ENCODE measurements around the gene LRRC56. TPM values are rescaled to one million over a fixed set of nuclear protein-coding genes. Genes with fewer than 3 reads are reported as not detected.

The LRRC56 gene
- total and polyA plus RNA-seq, 2 donors from 2014 or later = 1.2 to 7.7 TPM

DNA sequence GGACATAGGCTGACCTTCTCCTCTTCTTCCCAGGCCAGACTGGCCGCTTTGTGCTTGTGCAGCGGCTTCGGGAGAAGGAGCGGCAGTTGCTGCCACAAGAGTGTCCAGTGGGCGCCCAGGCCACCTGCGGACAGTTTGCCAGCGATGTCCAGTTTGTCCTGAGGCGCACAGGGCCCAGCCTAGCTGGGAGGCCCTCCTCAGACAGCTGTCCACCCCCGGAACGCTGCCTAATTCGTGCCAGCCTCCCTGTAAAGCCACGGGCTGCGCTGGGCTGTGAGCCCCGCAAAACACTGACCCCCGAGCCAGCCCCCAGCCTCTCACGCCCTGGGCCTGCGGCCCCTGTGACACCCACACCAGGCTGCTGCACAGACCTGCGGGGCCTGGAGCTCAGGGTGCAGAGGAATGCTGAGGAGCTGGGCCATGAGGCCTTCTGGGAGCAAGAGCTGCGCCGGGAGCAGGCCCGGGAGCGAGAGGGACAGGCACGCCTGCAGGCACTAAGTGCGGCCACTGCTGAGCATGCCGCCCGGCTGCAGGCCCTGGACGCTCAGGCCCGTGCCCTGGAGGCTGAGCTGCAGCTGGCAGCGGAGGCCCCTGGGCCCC, 24.8 kb downstream of the LRRC56 start:
- Histone ChIP-seq H3K9me3 (ENCODE audit: control insufficient read depth in 2 of 3, insufficient read depth in 1 of 3, low read length in 3 of 3) (no peaks in the 10 kb centered on the region), H3K4me1 (ENCODE audit: control insufficient read depth in 2 of 3, insufficient read depth in 2 of 3, low read depth in 1 of 3, low read length in 3 of 3) (peaks cover 0 to 40% (median 8%) of the 10 kb centered on the region in 3 donors), H3K27me3 (ENCODE audit: control insufficient read depth, insufficient read depth, low read length) (no peaks in the 10 kb centered on the region), H3K27ac (ENCODE audit: low read depth in 2 of 2, low read length in 2 of 2) (peak overlapping the region in 1 of 2 donors; percentile 85), H3K36me3 (ENCODE audit: control insufficient read depth in 2 of 3, insufficient read depth in 3 of 3, low read length in 3 of 3) (peaks cover 0 to 4% (median 0%) of the 10 kb centered on the region in 3 donors), H3K4me3 (ENCODE audit: low read length in 3 of 3) (peak overlapping the region; percentile 65 to 70 (median 68)), H3K9ac (ENCODE audit: low read length in 3 of 3) (peak overlapping the region in 1 of 3 donors; percentile 51)
- intact Hi-C loops (cut with DNase I) = no loop called here
- peak in 2 of 5 donors; percentile 66 to 78 for DNase-seq
- TF ChIP-seq, protein P1, sequence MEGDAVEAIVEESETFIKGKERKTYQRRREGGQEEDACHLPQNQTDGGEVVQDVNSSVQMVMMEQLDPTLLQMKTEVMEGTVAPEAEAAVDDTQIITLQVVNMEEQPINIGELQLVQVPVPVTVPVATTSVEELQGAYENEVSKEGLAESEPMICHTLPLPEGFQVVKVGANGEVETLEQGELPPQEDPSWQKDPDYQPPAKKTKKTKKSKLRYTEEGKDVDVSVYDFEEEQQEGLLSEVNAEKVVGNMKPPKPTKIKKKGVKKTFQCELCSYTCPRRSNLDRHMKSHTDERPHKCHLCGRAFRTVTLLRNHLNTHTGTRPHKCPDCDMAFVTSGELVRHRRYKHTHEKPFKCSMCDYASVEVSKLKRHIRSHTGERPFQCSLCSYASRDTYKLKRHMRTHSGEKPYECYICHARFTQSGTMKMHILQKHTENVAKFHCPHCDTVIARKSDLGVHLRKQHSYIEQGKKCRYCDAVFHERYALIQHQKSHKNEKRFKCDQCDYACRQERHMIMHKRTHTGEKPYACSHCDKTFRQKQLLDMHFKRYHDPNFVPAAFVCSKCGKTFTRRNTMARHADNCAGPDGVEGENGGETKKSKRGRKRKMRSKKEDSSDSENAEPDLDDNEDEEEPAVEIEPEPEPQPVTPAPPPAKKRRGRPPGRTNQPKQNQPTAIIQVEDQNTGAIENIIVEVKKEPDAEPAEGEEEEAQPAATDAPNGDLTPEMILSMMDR (IDR thresholded peaks at IDR 0.05; ENCODE audit: borderline replicate concordance, extremely low read depth, insufficient read depth) = no peak
- no peak for FAIRE-seq

DNA sequence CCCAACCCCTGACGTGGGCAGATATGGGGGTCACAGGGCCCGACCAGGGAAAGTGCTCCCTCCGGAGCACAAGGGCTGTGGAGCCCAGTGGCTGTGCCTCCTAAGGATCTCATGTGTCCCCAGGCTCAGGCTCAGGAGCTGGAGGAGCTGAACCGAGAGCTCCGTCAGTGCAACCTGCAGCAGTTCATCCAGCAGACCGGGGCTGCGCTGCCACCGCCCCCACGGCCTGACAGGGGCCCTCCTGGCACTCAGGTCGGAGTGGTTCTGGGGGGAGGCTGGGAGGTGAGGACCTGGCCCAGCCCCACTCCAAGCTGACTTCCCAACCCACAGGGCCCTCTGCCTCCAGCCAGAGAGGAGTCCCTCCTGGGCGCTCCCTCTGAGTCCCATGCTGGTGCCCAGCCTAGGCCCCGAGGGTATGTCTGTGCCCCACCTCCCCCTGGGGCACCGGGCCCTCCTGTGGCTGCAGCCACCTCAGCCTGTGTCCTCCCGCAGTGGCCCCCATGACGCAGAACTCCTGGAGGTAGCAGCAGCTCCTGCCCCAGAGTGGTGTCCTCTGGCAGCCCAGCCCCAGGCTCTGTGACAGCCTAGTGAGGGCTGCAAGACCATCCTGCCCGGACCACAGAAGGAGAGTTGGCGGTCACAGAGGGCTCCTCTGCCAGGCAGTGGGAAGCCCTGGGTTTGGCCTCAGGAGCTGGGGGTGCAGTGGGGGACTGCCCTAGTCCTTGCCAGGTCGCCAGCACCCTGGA, 25.9 kb downstream of the LRRC56 start:
- DNase-seq (peak in 1 of 5 donors; percentile 70), FAIRE-seq (no peak)
- H3K4me3 ChIP-seq (ENCODE audit: low read length in 3 of 3) = no peak overlapping the region
- H3K9ac ChIP-seq (ENCODE audit: low read length in 3 of 3) = no peak overlapping the region
- TF ChIP-seq, protein P1 (IDR thresholded peaks at IDR 0.05; ENCODE audit: borderline replicate concordance, extremely low read depth, insufficient read depth) = no peak
- H3K36me3 ChIP-seq (ENCODE audit: control insufficient read depth in 2 of 3, insufficient read depth in 3 of 3, low read length in 3 of 3) = peaks cover 0 to 4% (median 0%) of the 10 kb centered on the region in 3 donors
- intact Hi-C loops (cut with DNase I) = no loop called here
- H3K9me3 ChIP-seq (ENCODE audit: control insufficient read depth in 2 of 3, insufficient read depth in 1 of 3, low read length in 3 of 3) = no peaks in the 10 kb centered on the region
- no peak overlapping the region for H3K27ac ChIP-seq (ENCODE audit: low read depth in 2 of 2, low read length in 2 of 2)
- peaks cover 0 to 43% (median 8%) of the 10 kb centered on the region in 3 donors for H3K4me1 ChIP-seq (ENCODE audit: control insufficient read depth in 2 of 3, insufficient read depth in 2 of 3, low read depth in 1 of 3, low read length in 3 of 3)
- no peaks in the 10 kb centered on the region for H3K27me3 ChIP-seq (ENCODE audit: control insufficient read depth, insufficient read depth, low read length)

DNA sequence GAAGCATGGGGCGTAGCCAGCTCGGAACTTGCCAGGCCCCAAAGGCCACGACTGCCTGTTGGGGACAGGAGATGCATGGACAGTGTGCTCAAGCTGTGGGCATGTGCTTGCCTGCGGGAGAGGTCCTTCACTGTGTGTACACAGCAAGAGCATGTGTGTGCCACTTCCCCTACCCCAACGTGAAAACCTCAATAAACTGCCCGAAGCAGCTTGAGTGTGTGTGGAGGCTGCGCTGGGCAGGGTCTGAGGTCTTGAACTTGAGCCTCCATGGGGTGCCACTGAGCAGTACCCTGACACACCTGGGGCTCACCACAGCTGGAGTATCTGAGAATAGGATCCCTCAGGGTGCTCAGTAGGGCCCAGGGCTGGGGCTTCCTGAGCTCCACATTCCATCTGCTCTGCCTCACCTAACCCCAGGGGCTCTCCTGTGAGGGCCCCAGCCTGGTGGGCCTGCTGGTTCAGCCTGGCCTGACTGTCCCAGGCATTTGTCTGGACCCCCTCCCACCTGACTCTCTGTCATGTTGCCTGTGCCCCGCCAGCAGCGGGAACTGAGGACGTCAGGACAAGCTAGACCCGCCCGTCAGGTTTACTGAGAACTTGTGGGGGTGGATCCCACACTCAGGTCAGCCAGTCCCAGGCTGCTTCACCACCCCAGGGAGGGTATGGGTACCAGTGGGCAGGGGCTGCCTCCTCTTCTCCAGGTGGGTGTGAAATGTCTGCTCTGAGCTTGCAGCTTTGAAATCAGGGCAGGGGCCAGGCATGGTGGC, 26.7 kb downstream of the LRRC56 start:
- peaks cover 0 to 42% (median 9%) of the 10 kb centered on the region in 3 donors for H3K4me1 ChIP-seq (ENCODE audit: control insufficient read depth in 2 of 3, insufficient read depth in 2 of 3, low read depth in 1 of 3, low read length in 3 of 3)
- no peak overlapping the region for H3K4me3 ChIP-seq (ENCODE audit: low read length in 3 of 3)
- no peak overlapping the region for H3K9ac ChIP-seq (ENCODE audit: low read length in 3 of 3)
- no peaks in the 10 kb centered on the region for H3K9me3 ChIP-seq (ENCODE audit: control insufficient read depth in 2 of 3, insufficient read depth in 1 of 3, low read length in 3 of 3)
- peak in 1 of 5 donors; percentile 65 for DNase-seq
- FAIRE-seq = no peak
- intact Hi-C loops (cut with DNase I) = no loop called here
- TF ChIP-seq, protein P1 (IDR thresholded peaks at IDR 0.05; ENCODE audit: borderline replicate concordance, extremely low read depth, insufficient read depth) = no peak
- no peaks in the 10 kb centered on the region for H3K27me3 ChIP-seq (ENCODE audit: control insufficient read depth, insufficient read depth, low read length)
- H3K27ac ChIP-seq (ENCODE audit: low read depth in 2 of 2, low read length in 2 of 2) = no peak overlapping the region
- H3K36me3 ChIP-seq (ENCODE audit: control insufficient read depth in 2 of 3, insufficient read depth in 3 of 3, low read length in 3 of 3) = peaks cover 0 to 4% (median 0%) of the 10 kb centered on the region in 3 donors
